PFSK-1 (cell line): Measurements from ENCODE around the gene PDYN. TPM values are rescaled to one million over a fixed set of nuclear protein-coding genes. Genes with fewer than 3 reads are reported as not detected.

Experiments
- FOXP2 ChIP-seq: optimal IDR thresholded peaks from 2 replicates; pipeline ENCODE3; 2011; ENCODE audit warnings: borderline replicate concordance, control low read depth, inconsistent platforms; ENCODE audit not compliant: insufficient read depth; ENCODE audit errors: extremely low read length, extremely low read depth
- POLR2AphosphoS5 ChIP-seq: IDR thresholded peaks from 2 replicates; pipeline ENCODE4 v1.6.1; 2012; ENCODE audit warnings: low read depth, mild to moderate bottlenecking, control low read depth, low read length, moderate library complexity
- REST ChIP-seq, 2 experiments: IDR thresholded peaks; 2 replicates each; pipeline versions ENCODE4 v1.6.1 to v1.8.0; 2011 to 2012; ENCODE audit warnings: low read depth in 2 of 2, low read length in 2 of 2, control low read depth in 1 of 2, inconsistent platforms in 1 of 2, mild to moderate bottlenecking in 1 of 2, moderate library complexity in 1 of 2; ENCODE audit not compliant: insufficient read depth in 1 of 2
- SIN3A ChIP-seq: IDR thresholded peaks from 2 replicates; pipeline ENCODE4 v1.6.1; 2012; ENCODE audit warnings: mild to moderate bottlenecking, low read length, moderate library complexity, borderline replicate concordance; ENCODE audit not compliant: insufficient read depth
- TAF1 ChIP-seq: IDR thresholded peaks from 2 replicates; pipeline ENCODE4 v1.6.1; 2012; ENCODE audit warnings: low read length, control low read depth, borderline replicate concordance; ENCODE audit not compliant: insufficient read depth
- polyA plus RNA-seq: library from polyadenylated mRNA; unstranded; fragments of >200 nt; gene quantifications from one replicate; pipeline ENCODE4 v1.2.1, GENCODE V29; 2012; ENCODE audit warnings: low read depth, missing spikeins; ENCODE audit not compliant: insufficient read length

PDYN gene
- polyA plus RNA-seq = not detected

- TF ChIP-seq FOXP2 = no peak
- TF ChIP-seq TAF1 = no peak
- TF ChIP-seq SIN3A = no peak
- no peak for TF ChIP-seq POLR2AphosphoS5
- TF ChIP-seq REST (IDR thresholded peaks at IDR 0.05; ENCODE audit: insufficient read depth in 1 of 2, low read depth in 2 of 2, low read length in 2 of 2) = no peak
Observed at GRCh38 chr20:1993986-1994385, at the start of gene PDYN. PDYN (minus strand) TSS chr20:1994058; CDS start chr20:1983084, 10,974 bp downstream.

- TF ChIP-seq SIN3A (no peak), TAF1 (no peak), FOXP2 (no peak), REST (IDR thresholded peaks at IDR 0.05; ENCODE audit: insufficient read depth in 1 of 2, low read depth in 2 of 2, low read length in 2 of 2) (no peak)
Observed at GRCh38 chr20:2042400-2042799, 48.5 kb upstream of the PDYN start.

- no peak for TF ChIP-seq REST (IDR thresholded peaks at IDR 0.05; ENCODE audit: insufficient read depth in 1 of 2, low read depth in 2 of 2, low read length in 2 of 2)
- no peak for TF ChIP-seq POLR2AphosphoS5
- TF ChIP-seq FOXP2 = no peak
- TF ChIP-seq SIN3A = no peak
- no peak for TF ChIP-seq TAF1
Observed at GRCh38 chr20:2038161-2038560, 44.3 kb upstream of the PDYN start.

- TF ChIP-seq SIN3A = no peak
- TF ChIP-seq TAF1 = no peak
- no peak for TF ChIP-seq REST (IDR thresholded peaks at IDR 0.05; ENCODE audit: insufficient read depth in 1 of 2, low read depth in 2 of 2, low read length in 2 of 2)
- no peak for TF ChIP-seq POLR2AphosphoS5
- TF ChIP-seq FOXP2 = no peak
Observed at GRCh38 chr20:2037296-2037914, 43.5 kb upstream of the PDYN start.
